HG03432 (cell line): ENCODE measurements around the gene MORC3.
"Not testable (repeated sequence)": the region's sequence is repeated elsewhere in the genome, so short reads cannot be mapped to it uniquely, and the experiment has no call there.

Experiments
- ATAC-seq: cut with Tn5 transposase; IDR thresholded peaks from one replicate; pipeline ENCODE4 v1.9.1; 2021; ENCODE audit warnings: mild to moderate bottlenecking, moderate library complexity; ENCODE audit not compliant: unreplicated experiment

Gene MORC3

DNA sequence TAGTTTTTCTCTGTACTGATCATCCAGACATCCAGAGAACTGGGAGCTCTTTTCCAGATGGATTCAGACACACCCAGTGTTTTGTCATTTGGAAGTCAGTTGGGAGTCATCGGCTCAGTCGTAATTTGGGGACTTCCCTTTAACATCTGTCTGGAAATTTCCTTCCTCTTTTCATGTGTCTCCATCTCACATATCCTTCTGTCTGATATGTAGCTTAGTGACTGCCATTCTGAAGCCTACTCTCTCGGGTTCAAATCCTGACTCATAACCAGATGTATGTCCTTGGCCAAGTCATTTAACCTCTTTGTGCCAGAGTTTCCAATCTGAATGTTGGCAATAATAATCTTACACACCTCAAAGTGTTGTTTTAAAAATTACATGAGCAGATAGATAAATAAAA is 3.0 kb downstream of the MORC3 start:
- no peak for ATAC-seq

DNA sequence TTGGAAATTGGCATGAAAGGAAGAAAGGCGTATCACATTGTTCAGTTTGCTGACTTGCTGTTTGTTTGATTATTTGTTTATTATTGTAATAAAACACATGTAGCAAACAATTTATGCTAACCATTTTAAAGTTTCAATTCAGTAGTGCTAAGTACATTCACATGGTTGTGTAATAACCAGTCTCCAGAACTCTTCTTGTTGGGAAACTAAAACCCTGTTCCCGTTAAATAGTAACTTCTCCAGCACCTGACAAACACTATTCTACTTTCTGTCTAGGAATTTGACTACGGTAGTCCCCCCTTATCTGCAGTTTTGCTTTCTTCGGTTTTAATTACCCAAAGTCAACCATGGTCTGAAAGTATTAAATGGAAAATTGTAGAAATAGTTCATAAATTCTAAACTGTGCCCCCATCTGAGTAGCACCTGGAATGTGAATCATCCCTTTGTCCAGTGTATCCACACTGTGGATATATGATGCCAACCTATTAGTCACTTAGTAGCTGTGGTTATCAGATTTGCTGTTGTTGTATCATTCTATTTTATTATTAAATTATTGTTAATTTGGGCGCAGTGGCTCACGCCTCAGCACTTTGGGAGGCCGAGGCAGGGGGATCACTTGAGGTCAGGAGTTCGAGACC is 5.5 kb downstream of the MORC3 start:
- ATAC-seq, result no peak

DNA sequence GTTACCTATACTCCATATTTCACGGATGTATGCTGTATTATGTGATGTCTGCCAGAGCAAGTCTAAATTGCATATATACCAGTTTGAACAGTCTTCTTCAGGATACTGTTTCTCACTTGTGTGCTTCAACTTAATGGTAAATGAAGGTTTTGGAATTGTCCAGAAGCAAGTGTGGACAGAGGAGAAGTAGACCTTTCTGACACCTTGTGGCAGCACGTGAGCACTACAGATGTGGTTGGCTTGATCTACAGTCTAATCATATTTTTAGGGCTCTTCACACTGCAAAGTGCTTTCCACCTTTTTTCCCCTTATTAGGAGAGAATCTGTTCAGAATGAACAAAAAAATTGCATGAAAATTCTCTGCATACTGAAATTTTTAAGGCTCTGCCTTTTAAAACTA is 10.9 kb downstream of the MORC3 start:
- ATAC-seq, result no peak

DNA sequence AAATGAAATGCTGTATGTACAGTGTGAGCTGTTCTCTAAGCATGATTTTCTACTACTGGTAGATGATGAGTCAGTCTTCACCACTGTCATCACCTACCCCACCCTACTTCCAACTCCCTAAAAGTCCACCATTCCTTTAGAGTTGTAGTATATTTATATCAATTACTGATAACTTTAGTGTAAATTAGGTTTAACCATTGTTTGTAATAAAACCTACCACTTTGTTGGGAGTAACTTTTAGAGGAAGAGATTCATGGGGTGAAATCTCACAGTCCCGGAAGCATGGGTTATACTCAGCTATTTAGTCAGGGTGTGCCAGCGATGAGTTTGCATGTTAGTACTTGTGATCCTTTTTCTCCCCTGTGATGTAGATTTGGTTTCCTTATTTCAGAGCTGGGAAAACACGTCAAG is 17.1 kb downstream of the MORC3 start:
- ATAC-seq, result no peak

DNA sequence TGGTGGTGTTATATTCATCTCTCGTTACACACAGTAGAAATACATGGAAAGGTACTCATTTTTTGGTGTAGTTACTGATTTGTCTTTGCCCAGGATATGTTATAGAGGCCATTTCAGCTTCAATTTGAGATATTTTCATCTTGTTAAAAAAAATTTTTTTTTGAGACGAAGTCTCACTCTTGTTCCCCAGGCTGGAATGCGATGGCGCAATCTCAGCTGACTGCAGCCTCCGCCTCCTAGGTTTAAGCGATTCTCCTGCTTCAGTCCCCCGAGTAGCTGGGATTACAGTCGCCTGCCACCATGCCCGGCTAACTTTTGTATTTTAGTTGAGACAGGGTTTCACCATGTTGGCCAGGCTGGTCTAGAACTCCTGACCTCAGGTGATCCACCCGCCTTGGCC is 19.0 kb downstream of the MORC3 start:
- ATAC-seq, result no peak

DNA sequence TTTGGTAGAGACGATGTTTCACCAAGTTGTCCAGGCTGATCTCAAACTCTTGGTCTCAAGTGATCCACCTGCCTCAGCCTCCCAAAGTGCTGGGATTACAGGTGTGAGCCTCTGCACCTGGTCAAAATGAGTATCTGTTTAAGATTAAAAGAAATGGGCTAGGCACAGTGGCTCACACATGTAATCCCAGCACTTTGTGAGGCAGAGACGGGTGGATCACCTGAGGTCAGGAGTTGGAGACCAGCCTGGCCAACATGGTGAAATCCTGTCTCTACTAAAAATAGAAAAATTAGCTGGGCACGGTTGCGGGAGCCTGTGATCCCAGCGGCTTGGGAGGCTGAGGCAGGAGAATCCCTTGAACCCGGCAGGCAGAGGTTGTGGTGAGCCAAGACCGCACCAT is 22.6 kb downstream of the MORC3 start:
- ATAC-seq, result not testable (repeated sequence)

DNA sequence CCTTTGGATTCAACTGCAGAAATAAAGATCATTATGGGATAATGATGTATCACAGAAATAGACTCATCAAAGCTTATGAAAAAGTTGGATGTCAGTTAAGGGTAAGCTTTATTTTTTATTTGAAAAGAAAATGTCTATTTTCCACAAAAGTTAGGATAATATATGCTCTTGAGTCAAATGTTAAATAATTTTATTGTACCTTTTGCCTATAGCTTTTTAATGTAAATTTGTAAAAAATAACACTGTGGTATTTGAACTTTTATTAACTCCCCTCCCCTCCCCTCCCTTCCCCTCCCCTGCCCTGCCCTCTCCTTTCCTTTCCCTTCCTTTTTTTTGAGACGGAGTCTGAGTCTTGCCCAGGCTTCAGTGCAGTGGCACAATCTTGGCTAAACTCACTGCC is 24.9 kb downstream of the MORC3 start:
- no peak for ATAC-seq

DNA sequence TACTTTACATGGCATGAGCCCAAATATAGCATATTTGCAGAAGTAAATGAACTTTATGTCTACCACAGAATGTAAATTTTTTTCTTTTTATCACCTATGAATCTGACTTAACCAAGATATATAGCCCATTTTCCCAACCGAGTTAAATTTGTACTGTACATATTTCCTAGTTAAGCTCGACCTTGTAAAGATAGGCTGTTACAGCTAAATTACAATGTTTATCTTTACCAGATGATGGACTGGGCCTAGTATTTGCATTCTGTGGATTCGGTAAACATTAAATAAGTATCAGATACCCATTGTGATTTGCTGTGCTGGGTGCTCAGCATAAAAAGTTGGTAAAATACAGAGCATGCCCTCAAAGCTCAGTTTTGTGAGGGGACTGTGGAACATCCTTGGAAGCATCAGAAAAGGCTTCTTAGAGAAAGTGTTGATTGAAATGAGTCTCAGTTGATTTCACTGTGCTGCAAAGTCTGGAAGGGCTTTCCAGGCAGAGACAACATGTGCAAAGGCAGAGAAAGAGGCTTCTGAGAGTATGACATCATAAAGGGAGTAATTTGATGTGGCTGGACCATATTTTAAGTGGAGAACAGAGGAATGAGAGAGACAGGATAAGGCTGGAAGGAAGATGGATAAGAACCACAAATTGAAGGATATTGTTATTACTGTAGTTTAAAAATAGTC is 27.4 kb downstream of the MORC3 start:
- no peak for ATAC-seq

DNA sequence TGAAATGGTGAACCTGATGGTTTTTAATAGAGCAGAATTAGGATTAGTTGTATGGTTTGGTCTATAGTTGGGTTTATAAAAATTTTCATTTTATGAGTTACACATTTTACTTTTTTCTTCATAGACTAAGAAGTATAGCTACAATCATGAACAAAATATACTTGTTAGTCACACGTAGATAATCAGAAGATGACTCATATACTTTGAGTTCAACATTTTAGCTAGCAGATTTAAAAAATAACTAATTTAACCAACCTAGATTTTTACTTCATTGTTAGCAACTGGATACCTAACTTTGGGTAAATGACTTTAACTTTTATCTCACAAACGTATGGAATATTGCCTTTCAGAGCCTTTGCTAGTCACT is 27.9 kb downstream of the MORC3 start:
- ATAC-seq, result no peak

DNA sequence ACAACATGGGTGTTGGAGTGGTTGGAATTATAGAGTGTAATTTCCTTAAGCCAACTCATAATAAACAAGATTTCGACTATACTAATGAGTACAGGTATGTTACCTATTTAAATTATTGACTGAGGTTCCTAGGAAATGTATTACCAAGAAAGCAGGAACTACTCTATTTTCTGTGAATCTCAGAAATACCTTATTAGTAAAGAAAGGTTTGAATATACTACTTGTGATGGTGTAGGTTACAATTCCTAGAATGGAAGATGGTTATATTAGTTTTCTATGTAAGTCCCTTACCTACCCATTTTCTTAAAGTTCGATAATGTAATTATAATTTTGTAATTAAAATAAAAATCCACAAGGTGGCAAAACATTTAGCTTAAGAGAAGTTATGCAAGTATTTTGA is 29.3 kb downstream of the MORC3 start:
- ATAC-seq, result no peak

DNA sequence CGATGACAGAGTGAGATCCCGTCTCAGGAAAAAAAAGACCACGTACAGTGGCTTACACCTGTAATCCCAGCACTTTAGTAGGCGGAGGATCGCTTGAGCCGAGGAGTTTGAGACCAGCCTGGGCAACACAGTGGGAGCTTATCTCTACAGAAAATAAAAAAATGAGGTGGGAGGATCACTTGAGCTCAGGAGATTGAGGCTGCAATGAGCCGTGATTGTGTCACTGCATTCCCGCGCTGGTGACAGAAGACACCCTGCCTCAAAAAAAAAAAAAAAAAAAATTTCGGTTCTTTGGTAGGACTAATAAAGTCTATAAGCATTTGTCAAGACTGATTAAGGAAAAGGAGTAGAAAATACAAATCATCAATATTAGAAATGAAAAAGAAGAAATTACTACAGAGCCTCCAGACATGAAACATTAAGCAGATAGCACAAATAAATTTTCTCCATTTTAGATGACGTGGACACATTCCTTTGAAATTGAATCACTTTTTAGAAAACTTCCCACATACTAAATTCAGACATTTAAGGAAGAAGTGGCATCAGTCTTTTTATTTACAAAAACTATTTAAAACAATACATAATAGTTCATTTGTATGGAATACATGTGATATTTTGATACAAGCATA is 30.4 kb downstream of the MORC3 start:
- no peak for ATAC-seq

DNA sequence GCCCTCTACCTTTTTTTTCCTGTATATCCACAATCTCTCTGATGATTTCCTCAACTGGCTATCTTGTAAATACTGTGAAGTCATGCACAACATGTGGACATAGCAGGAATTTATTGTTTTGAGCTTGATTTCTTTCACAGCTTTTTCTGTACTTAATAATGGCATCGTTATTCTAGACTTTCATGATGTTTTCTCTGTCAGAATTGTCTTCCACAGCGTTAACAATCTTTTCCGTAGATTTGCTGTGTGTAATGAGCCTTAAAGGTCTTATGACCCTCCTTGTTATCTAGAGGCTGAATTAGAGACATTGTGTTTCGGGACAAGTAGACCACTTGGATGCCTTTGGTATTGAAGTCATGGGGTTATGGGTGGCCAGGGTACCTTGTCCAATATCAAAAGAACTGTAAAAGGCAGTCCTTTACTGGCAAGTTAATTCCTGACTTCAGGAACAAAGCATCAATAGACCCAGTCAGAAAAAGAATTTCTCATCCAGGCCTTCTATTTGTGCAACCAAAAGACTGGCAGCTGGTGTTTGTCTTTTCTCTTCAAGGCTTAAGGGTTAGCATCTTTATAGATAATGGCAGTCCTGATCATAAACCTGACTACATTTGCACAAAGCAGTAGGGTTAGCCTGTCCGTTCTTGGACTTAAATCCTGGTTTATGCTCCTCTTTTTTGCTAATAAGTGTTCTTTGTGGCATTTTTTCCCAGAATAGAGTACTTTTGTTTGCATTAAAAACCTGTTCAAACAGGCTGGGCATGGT is 35.1 kb downstream of the MORC3 start:
- no peak for ATAC-seq

DNA sequence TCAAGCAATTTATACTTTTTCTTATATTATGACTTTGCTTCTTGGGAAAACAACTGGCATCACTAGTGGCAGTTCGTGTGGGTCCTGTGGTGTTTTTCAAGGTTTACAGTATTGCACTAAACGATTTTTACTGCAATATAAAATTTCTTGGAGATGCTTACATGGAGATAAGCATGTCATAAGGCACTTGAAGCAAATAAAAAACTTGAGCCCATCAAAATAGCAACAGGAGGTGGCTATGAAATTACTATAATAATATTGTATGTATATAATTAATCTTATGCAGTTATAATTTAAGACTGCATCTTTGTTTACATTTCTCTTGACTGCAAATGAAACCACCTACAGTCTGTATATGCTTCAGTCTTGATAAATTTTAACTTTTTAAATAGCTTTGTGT is 35.9 kb downstream of the MORC3 start:
- no peak for ATAC-seq

DNA sequence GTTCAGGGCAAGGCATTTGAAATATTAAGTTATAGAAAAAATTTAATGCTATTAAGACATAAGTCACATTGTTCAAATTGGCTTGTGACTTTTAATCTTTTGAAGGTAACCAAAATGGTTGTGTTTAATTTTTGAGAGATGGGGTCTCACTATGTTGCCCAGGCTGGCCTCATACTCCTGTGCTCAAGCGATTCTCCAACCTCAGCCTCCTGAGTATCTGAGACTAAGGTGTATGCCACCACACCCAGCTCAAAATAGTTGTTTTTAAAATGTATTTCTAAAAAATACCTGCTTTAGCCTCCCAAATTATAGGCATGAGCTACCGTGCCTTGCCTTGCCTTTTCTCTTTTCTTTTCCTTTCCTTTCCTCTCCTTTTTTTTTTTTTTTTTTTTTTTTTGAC is 39.2 kb downstream of the MORC3 start:
- no peak for ATAC-seq

DNA sequence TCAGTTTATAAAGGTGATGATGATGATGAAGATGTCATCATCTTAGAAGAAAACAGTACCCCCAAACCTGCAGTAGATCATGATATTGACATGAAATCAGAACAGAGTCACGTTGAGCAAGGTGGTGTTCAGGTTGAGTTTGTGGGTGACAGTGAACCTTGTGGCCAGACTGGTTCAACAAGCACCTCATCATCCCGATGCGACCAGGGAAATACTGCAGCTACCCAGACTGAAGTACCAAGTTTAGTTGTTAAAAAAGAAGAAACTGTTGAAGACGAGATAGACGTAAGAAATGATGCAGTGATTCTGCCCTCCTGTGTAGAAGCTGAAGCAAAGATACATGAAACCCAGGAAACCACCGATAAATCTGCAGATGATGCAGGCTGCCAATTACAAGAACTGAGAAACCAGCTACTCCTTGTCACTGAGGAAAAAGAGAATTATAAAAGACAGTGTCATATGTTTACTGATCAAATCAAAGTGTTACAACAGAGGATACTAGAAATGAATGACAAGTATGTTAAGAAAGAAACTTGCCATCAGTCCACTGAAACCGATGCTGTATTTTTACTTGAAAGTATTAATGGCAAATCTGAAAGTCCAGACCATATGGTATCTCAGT is 49.2 kb downstream of the MORC3 start:
- no peak for ATAC-seq

DNA sequence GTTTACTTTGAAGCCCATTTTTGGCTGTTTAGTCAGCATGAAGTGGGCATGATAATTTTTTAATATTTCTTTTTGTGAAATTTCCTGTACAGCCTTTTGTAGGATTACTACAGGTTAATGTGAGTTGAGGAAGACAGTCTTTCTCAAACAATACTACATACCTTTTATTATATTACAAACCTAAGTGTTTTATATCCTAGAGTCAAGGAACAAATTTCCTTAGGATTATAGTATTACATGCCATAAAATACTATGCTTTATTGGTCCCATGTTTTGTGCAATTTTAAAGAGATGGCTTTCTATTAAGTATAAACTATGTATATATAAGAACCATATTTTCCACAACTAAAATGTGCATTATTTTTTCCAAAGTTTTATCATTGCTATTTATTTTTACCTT is 56.0 kb downstream of the MORC3 start:
- no peak for ATAC-seq

DNA sequence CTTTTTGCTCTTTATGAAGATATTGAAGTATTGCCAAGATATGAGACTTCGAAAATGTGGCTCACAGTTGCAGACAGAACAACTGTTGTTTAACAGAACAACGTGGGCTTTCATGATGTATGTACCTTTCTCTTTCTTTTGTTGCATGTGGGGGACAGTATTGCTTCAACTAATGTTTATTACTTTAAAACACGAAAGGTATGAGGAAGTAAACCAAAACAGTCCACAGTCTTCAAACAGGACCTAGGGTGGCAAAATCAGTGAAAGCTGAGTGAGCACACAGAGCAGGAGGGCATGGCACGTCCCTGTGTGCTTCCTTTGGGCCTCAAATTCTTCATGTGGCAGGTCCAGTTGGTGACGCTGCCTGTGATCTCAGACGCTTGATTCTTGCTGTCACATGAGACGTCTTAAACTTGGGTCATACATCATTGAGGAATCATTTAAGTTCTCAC is 57.4 kb downstream of the MORC3 start:
- ATAC-seq, result no peak

DNA sequence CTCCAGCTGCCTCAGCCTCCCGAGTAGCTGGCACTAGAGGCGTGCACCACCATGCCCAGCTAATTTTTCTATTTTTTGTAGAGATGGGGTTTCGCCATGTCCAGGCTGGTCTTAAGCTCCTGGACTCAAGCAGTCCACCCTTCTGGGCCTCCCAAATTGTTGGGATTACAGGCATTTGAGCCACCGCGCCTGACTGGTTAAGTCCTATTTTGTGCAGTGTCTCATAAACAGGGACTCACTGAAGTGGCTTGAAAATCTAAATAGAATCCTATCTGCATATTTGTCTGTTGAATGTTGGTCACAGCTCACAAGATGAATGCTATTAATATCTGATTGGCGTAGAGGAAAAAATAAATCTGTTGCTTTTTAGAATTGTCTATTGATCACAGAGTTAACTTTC is 59.3 kb downstream of the MORC3 start:
- no peak for ATAC-seq

DNA sequence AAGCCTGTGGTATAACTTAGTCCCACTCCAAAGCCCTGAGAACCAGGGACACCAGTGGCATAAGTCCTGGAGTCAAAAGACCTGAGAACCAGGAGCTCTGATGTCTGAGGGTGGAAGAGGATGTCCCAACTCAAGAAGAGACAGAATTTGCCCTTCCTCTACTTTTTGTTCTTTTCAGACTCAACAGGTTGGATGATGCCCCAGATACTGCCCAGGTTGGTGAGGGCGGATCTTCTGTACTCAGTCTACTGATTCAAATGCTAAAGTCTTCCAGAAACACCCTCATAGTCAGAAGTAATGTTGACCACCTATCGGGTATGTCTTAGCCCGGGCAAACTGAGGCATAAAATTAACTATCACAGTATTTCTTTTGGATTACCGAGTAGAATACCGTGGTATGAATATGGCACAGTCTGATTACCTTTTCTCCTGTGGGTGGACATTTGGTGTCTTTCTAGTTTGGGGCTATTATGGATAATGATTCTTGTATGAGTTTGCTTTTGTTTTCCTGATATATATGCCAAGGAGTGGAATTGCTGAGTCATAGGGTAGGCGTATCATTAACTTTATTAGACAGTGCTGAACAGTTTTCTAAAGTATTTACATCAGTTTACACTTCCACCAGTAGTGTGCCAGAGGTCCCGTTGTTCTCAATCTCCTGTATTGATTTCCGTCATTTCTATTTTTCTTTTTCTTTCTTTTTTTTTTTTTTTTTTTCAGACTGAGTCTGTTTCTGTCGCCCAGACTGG is 62.0 kb downstream of the MORC3 start:
- ATAC-seq, result no peak

DNA sequence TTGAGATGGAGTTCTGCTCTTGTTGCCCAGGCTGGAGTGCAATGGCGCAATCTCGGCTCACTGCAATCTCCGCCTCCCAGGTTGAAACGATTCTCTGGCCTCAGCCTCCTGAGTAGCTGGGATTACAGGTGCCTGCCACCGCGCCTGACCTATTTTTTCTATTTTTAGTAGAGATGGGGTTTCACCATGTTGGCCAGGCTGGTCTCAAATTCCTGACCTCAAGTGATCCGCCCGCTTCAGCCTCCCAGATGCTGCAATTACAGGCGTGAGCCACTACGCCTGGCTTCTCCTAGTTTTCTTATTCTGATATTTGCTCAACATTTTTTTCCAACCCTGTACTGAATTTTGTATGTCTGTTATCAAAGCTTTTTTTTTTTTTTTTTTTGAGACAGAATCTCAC is 62.7 kb downstream of the MORC3 start:
- not testable (repeated sequence) for ATAC-seq

DNA sequence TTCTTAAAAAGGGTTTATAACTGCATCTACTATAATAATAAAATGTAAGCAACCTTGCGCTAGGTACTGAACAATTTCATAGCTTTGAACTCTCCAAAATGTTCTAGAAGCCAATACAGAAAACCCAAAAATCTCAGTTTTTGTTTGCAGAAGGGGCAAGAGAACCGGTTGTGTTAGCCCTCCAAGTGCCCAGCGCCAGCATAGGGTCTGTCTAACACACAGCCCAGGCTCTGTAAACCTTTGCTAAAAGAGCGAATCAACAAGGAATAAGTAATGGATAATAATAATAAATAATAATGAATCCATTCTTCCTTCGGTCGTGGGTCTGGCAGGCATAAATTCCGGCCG is 64.9 kb downstream of the MORC3 start:
- peak; percentile 24 for ATAC-seq
